AG09309 (cell line): Measurements from ENCODE around the gene PEX7.
"Not testable (repeated sequence)": the region's sequence is repeated elsewhere in the genome, so short reads cannot be mapped to it uniquely, and the experiment has no call there.

ENCODE experiments used
- DNase-seq: peaks from one replicate; pipeline ENCODE4 v3.0.0-alpha.2; 2010; ENCODE audit warnings: low read depth
- H3K4me3 ChIP-seq: 2 replicates; pipeline ENCODE4 v1.5.1; 2011; ENCODE audit warnings: mild to moderate bottlenecking, low read depth, low read length, moderate library complexity; ENCODE audit not compliant: control insufficient read depth
- CTCF ChIP-seq: IDR thresholded peaks from 2 replicates; pipeline ENCODE4 v1.5.1; 2011; ENCODE audit warnings: mild to moderate bottlenecking, low read depth, low read length, inconsistent platforms; ENCODE audit not compliant: insufficient read depth, control insufficient read depth; ENCODE audit errors: missing control alignments

PEX7 gene

GRCh38 chr6:136895901-136896300 lies 73.5 kb downstream of the PEX7 start:
- TF ChIP-seq CTCF, result no peak
- H3K4me3 ChIP-seq, result no peak overlapping the region
- DNase-seq, result no peak

GRCh38 chr6:136897071-136897470 lies 74.7 kb downstream of the PEX7 start:
- DNase-seq, result no peak
- TF ChIP-seq CTCF, result no peak
- H3K4me3 ChIP-seq, result no peak overlapping the region

- H3K4me3 ChIP-seq, result no peak overlapping the region
- no peak for DNase-seq
- TF ChIP-seq CTCF, result no peak
These were observed 78.9 kb downstream of the PEX7 start for GRCh38 chr6:136901212-136901784.

GRCh38 chr6:136904477-136904876 lies 82.1 kb downstream of the PEX7 start:
- DNase-seq, H3K4me3 ChIP-seq: not testable (repeated sequence)

GRCh38 chr6:136914947-136915346 lies 92.6 kb downstream of the PEX7 start:
- no peak for TF ChIP-seq CTCF

GRCh38 chr6:136918706-136919105 lies 96.3 kb downstream of the PEX7 start:
- DNase-seq, result no peak
- TF ChIP-seq CTCF, result no peak
- H3K4me3 ChIP-seq, result no peak overlapping the region

More at GRCh38 chr6:136914947-136915346, 92.6 kb downstream of the PEX7 start:
- DNase-seq, result no peak
- no peak overlapping the region for H3K4me3 ChIP-seq

GRCh38 chr6:136920216-136920615 lies 97.8 kb downstream of the PEX7 start:
- no peak for DNase-seq
- H3K4me3 ChIP-seq, result no peak overlapping the region
- no peak for TF ChIP-seq CTCF
